M059J (cell line): Measurements from ENCODE around the gene ABCA6. TPM values are rescaled to one million over a fixed set of nuclear protein-coding genes. Genes with fewer than 3 reads are reported as not detected.
"Not testable (repeated sequence)": the region's sequence is repeated elsewhere in the genome, so short reads cannot be mapped to it uniquely, and the experiment has no call there.

Source experiments
- DNase-seq: peaks from one replicate; pipeline ENCODE4 v3.0.0-alpha.2; 2012; ENCODE audit warnings: low read depth
- total RNA-seq: library from RNA; depleted of rRNA; stranded (reverse); fragments of >200 nt; shearing (Covaris generic); gene quantifications from 2 replicates; pipeline ENCODE4 v1.2.3, GENCODE V29; 2014

The ABCA6 gene
- total RNA-seq, 1 experiment from 2014 or later = not detected

DNA sequence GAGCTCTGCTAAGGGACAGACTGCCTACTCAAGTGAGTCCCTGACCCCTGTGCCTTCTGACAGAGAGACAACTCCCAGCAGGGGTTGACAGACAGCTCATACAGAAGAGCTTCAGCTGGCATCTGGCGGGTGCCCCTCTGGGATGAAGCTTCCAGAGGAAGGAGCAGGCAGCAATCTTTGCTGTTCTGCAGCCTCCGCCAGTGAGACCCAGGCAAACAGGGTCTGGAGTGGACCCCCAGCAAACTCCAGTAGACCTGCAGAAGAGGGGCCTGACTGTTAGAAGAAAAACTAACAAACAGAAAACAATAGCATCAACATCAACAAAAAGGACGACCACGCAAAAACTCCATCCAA is 70.5 kb downstream of the ABCA6 start:
- not testable (repeated sequence) for DNase-seq

DNA sequence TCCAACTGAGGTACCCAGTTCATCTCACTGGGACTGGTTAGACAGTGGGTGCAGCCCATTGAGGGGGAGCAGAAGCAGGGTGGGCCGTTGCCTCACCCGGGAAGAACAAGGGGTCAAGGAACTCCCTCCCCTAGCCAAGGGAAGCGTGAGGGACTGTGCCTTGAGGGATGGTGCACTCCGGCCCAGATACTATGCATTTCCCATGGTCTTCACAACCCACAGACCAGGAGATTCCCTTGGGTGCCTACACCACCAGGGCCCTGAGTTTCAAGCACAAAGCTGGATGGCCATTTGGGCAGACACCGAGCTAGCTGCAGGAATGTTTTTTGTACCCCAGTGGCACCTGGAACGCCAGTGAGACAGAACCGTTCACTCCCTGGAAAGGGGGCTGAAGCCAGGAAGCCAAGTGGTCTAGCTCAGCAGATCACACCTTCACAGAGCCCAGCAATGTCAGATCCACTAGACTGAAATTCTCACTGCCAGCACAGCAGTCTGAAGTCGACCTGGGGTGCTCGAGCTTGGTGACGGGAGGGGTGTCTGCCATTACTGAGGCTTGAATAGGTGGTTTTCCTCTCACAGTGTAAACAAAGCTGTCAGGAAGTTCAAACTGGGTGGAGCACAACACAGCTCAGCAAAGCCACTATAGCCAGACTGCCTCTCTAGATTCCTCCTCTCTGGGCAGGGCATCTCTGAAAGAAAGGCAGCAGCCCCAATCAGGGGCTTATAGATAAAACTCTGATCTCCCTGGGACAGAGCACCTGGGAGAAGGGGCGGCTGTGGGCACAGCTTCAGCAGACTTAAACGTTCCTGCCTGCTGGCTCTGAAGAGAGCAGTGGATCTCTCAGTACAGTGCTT is 71.1 kb downstream of the ABCA6 start:
- not testable (repeated sequence) for DNase-seq

DNA sequence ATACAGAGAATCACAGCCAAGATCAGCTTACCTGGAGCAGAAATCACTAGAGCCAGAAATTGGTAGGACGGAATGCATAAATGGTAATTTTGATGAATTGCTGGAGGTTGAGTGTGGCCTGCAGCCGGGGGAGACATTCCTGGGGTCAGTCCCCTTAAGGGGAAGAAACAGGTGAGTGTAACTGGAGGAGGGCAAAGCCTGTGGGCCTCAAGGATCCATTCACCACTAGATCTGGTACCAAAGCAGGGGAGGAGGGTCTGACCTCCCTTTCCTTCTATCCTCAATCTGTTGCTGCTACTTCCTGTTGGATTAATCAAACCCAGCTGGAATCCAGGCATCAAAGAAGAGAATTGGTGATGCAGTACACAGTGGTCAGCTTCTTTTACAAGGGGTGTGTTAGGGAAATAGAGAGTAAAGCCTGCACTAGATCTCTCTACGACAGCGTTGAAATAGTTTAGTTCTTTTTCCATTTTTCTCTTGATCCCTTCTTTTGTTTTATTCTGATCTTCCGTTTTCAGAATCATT is 72.4 kb downstream of the ABCA6 start:
- no peak for DNase-seq

DNA sequence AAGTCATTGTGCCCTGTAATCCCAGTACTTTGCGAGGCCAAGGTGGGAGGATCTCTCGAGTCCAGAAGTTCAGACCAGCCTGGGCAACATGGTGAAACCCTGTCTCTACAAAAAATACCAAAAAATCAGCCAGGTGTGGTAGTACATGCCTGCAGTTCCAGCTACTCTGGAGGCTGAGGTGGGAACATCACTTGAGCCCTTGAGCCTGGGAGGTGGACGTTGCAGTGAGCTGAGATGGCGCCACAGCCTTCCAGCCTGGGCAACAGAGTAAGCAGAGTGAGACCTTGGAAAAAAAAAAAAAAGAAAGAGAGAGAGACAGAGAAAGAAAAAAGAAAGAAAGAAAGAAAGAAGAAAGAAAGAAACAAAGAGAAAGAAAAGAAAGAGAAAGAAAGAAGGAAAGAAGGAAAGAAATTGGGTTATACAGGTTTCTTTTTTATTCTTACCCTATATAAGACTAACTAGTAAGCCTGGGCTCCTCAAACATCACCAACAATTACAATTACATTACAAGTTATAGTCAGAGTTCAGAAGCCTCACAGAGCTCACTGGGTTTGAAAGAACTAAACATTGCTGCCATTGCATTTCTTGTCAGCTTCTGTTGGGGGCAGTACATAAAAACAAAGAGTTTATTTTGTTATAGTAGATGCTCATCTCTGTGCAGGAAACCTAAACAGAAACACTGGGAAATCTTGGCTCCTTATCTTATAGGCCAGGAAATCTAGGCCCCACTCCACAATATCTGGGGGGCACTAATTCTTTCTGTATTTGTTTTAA is 74.2 kb downstream of the ABCA6 start:
- no peak for DNase-seq

DNA sequence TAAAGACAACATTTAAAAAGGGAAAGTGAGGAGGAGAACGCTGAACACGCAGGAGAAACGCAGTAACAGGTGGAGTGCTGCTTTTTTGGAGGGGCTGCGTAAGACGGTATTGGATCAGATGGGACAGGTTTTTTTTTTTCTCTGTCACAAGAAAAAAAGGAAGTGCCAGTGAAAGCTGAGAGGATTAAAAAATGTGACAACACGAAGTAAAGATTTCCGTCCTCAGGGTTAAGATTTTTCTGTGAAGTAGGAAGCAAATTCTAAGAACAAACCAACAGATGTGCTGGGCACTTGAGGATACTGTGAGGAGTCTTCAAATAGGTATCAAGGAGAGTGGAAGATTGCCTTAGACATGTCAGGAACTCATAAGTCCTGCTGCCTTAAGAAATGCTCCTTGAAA is 75.2 kb downstream of the ABCA6 start:
- DNase-seq = no peak

DNA sequence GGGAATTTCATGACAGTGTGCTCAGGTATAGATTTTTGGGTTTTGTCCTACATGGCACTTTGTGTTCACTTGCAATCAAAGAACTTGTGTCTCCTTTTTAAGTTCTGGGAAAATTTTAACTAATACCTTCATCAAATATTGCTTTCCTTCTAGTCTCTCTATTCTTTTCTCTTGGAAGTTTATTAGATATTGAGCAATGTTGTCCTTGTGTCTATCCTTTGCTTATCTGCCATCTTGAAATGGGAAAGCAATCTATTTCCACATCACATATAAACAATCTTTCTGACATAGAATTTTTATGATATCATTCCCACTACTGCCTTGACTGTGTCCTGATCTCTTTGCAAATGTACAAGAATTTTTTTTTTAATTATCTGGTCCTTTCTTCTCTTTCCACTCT is 76.6 kb downstream of the ABCA6 start:
- no peak for DNase-seq

DNA sequence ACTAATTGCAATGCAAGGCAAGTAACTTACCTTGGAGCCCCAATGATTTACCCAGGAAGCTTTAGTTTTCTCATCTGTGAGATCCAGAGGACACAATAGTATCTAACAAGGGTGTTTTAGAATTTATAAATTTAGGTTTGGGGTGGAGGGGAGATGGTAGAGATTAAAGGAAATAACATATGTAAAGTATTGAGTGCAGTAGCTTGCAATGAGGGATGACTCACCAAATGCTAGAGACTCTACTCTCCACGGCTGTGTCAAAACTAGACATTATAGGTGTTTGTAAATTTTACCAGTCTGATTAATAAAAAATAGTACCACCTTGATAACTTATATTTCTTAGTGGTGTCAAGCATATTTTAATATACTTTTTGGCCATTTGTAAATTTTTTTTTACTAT is 77.2 kb downstream of the ABCA6 start:
- DNase-seq = no peak

DNA sequence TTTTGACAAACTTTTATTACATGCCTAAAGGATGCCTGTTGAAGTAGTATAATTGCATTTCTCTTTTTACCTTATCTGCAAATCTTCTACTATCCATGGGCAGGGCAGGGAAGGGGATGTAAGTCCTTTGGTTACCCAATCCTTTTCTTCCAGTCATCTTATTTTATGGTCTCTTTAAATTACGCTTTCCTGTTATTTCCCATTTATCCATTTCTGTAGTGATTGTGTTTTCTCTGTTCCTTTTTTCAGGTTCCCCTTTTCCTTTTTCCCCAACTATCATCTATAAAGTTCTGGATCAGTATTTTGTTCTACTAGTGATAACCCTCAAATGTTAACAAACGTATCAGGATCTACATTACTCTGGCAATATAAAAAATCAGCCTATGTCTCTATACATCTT is 77.7 kb downstream of the ABCA6 start:
- DNase-seq = no peak

DNA sequence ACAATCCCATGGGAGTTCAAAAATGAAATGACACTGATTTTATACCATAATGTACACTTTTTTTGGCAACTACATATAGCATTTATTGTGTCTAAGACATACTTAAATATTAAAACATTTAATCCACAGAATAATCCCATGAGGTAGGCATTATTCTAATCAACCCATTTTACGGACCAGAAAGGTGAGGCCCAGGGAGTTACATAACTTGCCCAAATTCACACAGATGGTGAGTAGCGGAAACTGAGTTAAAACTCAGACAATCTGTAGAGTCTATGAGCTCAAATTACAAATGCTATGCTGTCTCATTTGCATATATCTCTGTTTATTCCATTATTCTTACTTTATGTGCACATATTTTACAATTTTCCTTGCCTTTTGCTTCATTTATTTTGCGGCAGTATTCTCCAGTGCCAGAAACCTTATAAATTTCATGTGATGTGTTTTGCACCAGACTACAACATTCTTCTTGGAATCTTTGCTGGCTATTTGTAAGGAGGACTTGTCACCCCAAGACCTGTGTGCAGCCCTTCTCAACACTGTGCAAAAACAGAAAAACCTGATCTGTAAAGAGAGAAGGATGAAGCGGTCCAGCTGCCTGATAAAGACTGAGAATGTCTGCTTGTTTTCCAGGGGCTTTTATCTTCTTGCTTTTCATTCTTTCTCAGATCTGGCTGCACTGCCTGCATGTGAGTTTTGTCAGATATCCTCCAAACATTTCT is 78.7 kb downstream of the ABCA6 start:
- DNase-seq = no peak

DNA sequence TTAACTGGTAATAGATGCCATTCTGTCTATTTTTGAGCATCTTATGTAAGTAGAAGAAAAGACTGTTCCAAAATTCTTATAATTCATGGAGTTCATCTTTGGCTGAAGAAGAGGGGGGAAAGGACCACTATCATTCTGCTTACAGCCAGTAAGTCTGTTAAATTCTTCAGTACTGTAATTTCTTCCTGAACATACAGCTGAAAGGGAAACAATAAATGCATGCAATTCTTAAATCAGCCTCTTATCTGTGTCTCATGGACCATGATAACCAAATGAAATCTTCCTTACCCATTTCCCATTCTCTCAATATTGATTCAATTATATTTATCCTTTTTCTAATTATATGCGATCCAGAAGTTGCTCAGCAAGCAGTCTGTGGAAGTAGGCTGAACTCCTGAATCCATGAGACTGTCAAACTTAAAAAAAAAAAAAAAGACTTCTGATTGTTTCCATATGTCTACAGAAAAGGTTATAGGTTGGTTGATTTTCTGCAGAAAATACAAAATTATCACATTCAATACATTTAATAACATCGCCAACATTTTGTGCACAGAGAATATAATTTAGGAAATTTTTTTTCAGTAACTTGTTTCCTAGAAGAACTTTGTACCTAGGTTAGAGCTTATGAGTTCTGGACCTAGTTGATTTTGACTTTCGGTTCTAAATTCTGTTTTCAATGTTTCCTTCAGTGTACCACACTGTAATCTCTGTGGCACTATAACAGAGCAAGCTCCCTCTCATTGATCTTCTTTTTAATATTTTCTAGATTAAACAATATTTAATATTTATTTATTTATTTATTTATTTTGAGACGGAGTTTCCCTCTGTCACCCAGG is 79.8 kb downstream of the ABCA6 start:
- DNase-seq = no peak

DNA sequence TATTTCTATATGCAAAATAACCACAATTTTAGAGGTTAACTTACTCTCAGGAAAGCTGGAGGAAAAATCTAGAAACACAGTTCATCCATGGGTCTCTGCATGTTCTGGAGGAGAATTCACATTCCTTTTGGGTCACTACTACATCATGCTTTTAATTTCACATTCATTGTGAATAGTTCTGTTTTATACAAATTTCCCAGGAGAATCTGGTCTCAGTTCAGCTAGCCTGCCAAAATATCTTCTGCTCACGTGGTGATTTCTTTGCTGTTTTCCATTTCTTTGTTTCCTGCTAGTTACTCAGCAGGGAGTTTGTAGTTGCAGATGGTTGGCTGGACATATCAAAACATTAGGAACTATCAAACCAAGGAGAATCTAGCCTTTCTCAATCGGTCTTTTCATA is 80.9 kb downstream of the ABCA6 start, which contains the start of gene ABCA9:
ABCA9 (minus strand) TSS at position 106 of the 400 bp plus-strand sequence. CDS start 9,801 bp downstream, outside the sequence.
- no peak for DNase-seq

DNA sequence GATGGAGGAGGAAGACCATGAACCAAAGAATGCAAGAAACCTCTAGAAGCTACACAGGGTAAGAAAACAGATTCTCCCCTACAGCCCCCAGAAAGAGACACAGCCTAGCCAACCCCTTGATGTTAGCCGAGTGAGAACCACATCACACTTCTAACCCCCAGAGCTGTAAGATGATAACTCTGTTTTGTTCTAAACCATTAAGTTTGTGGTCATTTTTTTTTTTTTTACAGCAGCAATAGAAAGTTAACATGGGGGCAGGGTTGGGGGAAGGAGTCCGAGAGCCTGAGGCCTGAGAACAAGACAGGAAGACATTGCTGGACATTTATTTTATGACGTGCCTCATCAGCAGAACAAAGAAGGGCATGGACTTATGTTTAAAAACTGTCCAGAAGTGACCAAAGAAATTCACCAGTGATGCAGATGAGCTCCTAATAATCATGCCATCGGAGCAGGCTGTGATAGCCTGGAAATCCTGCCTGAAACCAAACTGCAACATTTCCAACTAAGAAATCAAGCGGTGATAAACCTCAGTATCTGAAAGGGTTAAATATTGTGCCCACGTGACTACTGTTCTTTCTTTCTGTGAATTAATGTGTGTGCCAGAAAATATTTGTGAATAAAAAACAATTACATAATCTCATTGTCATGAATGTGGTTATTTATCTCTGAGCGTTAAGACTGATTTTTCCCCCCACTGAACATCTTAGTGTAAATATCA is 82.1 kb downstream of the ABCA6 start:
- DNase-seq = no peak

DNA sequence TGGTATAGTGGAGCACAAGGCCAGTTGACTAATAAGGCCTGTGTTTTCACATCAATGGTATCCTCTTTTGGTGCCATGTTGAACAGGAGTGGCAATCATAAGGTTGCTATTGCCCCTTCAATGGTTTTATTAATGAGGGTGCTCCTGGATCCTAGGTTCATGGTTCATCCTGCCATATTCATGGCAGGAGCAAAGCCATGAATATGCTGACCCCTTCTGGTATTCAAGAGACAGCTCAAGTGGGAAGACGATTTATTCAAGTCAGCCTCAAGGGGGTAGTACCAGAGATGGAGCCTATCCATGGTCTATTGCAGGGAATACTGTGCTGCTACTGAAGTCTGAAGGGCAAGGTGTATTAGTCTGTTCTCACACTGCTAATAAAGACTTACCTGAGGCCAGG is 83.5 kb downstream of the ABCA6 start:
- DNase-seq = no peak

DNA sequence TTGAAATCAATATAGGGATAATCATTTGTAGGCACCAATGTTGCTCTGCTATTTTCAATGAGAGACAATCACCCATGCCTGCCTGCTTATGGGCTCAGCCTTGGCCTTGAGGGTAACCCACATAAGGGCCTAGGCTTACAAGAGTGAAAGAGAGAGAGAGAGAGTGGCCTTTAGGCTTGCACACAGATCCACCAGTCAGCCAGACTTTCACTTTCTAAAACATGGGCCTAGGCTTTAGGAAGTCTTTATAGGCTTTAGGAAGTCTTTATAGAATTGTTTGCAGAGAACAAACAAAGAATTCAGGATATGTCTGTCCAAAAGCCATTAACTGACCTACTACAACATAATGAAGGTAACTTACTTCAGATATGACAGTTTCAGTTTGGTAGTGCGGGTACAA is 84.4 kb downstream of the ABCA6 start:
- DNase-seq = no peak

DNA sequence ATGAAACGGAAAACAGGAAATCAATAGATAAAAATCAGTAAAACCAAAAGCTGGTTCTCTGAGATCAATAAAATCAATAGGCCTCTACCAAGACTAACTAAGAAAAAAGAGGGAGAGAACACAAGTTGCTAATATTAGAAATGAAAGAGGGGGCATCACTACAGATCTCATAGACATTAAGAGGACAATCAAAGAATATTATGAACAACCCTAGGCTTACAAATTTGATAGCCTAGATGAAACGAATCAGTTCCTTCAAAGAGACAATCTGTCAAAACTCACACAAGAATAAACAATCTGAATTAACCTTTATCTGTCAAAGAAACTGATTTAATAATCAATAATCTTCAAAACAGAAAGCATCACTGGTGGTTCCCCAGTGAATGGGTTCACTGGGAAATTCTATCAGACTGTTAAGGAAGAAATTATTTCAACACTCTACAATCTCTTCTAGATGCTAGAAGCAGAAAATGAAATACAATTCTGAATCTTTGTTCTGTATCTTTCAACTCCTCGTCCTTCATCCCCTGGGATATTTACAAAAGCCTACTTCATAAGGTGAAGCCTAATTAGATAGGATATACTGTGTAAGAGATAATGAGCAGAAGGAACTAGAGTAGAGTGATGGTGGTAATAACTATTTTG is 85.4 kb downstream of the ABCA6 start:
- DNase-seq = no peak

DNA sequence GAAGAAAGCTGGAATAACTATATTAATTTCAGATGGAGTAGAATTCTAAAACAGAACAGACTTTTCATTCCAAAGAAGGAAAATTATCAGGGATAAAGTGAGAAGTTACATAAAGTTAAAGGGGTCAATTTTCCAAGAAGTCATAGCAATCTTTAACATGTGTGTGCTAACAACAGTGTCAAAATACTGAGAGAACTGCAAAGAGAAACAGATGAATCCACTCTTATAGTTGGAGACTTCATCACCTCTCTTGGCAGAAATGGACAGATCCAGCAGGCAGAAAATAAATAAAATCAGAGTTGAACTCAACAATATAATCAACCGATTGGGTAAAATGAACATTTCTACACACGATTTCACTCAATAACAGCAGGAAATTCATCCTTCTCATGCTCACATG is 86.4 kb downstream of the ABCA6 start:
- DNase-seq = no peak

DNA sequence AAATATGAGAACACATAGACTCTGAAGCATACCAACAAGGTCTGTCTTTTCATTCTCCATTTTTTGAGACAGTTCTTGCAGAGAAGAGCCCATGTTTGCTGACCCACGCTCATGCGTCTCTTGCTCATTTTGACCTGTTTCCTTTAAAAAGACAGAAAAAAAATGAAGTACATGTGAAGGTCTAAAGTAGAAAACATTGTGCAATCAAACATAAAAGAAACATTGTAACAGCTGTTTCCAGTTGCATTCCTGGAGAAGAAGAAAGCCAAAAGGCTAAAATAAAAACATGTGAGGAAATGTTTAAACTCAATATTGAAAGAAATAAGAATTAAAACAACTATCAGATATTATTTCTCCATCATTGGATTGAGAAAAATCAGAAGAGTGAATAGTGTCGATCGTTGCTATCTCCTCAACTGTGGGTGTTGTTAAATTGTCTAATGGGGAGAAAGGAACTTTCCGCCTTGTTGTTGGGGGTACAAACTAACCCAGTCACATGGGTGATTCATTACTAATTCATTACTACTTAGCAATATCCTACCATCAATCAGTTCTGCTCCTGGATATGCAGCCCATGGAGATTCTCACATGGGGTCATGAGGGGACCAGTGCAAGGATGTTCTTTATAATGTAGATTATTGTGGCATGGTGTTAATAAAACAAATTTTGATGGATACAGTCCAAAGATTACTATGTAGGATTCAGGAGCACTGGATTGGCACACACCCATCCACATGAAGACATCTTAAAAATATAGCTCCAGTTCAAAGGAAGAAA is 90.5 kb downstream of the ABCA6 start:
- DNase-seq = no peak

DNA sequence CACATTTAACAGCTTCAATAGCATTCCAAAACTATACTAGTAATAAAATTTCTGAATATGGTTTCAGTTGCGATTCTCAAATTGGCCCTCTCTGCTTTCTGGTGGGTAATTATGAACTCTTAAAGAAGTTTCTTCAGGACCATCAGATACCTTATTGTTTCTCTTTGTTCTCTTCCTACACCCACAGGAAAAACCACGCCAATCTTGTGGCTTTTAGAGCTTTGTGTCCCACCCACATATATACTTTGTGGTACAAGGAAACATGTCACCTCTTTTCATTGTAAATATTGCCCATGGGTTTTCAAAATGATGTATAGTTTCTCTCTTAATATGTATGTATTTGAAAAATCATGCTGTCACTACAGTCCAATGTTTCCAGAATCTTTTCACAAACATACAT is 93.1 kb downstream of the ABCA6 start:
- DNase-seq = no peak
